ENCODE data around the gene AMBP.

AMBP gene

DNA sequence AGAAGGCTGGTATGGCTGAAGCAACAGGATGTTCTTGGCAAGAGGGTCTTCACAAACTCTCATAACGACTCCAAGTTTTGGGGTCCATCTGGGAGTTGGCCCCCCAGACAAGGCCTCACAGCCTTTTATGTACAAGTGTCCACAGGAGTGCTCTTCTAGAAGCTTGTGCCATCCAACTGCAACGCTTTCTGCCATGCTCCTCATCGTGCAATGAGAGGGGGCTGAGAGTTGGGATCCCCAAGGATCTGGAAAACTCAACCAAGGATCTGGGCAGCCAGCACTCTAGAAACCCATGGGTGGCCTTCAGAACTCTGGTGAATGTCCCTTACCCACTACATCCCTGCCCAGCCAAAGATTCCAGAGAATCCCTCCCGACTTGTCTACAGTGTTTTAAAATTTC, 8.5 kb upstream of the AMBP start:
- H2BK12ac ChIP-seq (ENCODE audit: low read length in 2 of 2), result no peak overlapping the region
- no peak overlapping the region for H3K14ac ChIP-seq (ENCODE audit: low read length in 2 of 2)
- no peak overlapping the region for H2AFZ ChIP-seq (ENCODE audit: low read depth, low read length)
- no peak overlapping the region for H2BK120ac ChIP-seq (ENCODE audit: low read depth, low read length)
- peaks cover 0 to 10% of the 10 kb centered on the region in 2 experiments for H3K36me3 ChIP-seq (ENCODE audit: control insufficient read depth in 1 of 2, insufficient read depth in 2 of 2, low read depth in 1 of 2, low read length in 2 of 2)
- no peaks in the 10 kb centered on the region for H3K79me1 ChIP-seq (replicated peaks; ENCODE audit: low read length, poor library complexity, severe bottlenecking)
- H3K18ac ChIP-seq (ENCODE audit: low read depth in 1 of 2, low read length in 2 of 2), result no peak overlapping the region
- H3K4ac ChIP-seq (ENCODE audit: low read depth in 1 of 2, low read length in 2 of 2), result no peak overlapping the region
- H3K9me3 ChIP-seq (ENCODE audit: control insufficient read depth, low read length), result no peaks in the 10 kb centered on the region
- H4K8ac ChIP-seq (ENCODE audit: low read length), result no peak overlapping the region
- no peak overlapping the region for H2AK5ac ChIP-seq (ENCODE audit: low read length, severe bottlenecking)
- peaks cover 0 to 39% of the 10 kb centered on the region in 2 experiments for H3K27me3 ChIP-seq (ENCODE audit: control insufficient read depth in 1 of 2, insufficient read depth in 1 of 2, low read length in 2 of 2)
- H3K4me3 ChIP-seq (ENCODE audit: insufficient read depth in 1 of 2, low read depth in 1 of 2, low read length in 2 of 2), result no peak overlapping the region
- H3K9ac ChIP-seq (ENCODE audit: low read length), result no peak overlapping the region
- no peak overlapping the region for H4K91ac ChIP-seq (ENCODE audit: low read length)
- no peak overlapping the region for H2BK5ac ChIP-seq (ENCODE audit: low read depth, low read length, poor library complexity, severe bottlenecking)
- 93% methylated on average over 3 of the region's 4 CpGs for WGBS
- peaks cover 9% of the 10 kb centered on the region for H3K4me1 ChIP-seq (ENCODE audit: control insufficient read depth, insufficient read depth, low read depth, low read length)
- H3K23ac ChIP-seq (ENCODE audit: low read length in 2 of 2), result no peak overlapping the region
- no peak overlapping the region for H3K4me2 ChIP-seq (ENCODE audit: low read length, poor library complexity, severe bottlenecking)
- H3K27ac ChIP-seq (ENCODE audit: low read length, poor library complexity, severe bottlenecking), result no peak overlapping the region
- no peak overlapping the region for H2BK15ac ChIP-seq (ENCODE audit: low read depth, poor library complexity, severe bottlenecking)
- DNase-seq, result no peak

DNA sequence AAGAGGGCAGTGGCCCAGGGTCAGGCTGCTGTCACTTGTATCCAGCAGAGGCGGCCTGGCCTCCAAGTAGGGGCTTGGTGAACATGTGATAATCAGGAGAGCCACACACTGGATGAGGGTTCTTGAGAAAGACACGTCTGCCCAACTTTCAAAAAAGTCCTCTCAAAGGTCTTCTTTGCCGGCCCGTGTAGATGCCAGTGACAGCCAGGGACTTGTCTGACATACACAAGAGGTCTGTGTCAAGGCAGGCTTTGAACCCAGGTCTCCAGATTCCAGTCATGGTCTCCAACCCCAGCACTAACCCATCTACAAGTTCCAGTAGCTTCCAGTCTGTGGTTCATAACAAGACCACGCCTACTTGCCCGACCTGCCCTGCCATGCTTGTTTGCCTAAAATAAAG, 7.9 kb upstream of the AMBP start:
- Histone ChIP-seq H2BK15ac (ENCODE audit: low read depth, poor library complexity, severe bottlenecking) (no peak overlapping the region), H3K27ac (ENCODE audit: low read length, poor library complexity, severe bottlenecking) (no peak overlapping the region), H3K36me3 (ENCODE audit: control insufficient read depth in 1 of 2, insufficient read depth in 2 of 2, low read depth in 1 of 2, low read length in 2 of 2) (peaks cover 0 to 7% of the 10 kb centered on the region in 2 experiments), H3K4me1 (ENCODE audit: control insufficient read depth, insufficient read depth, low read depth, low read length) (peaks cover 15% of the 10 kb centered on the region), H2BK12ac (ENCODE audit: low read length in 2 of 2) (no peak overlapping the region), H3K4ac (ENCODE audit: low read depth in 1 of 2, low read length in 2 of 2) (no peak overlapping the region), H3K9me3 (ENCODE audit: control insufficient read depth, low read length) (no peaks in the 10 kb centered on the region), H3K27me3 (ENCODE audit: control insufficient read depth in 1 of 2, insufficient read depth in 1 of 2, low read length in 2 of 2) (peaks cover 0 to 39% of the 10 kb centered on the region in 2 experiments), H4K91ac (ENCODE audit: low read length) (no peak overlapping the region), H3K18ac (ENCODE audit: low read depth in 1 of 2, low read length in 2 of 2) (no peak overlapping the region), H2BK5ac (ENCODE audit: low read depth, low read length, poor library complexity, severe bottlenecking) (no peak overlapping the region), H2BK120ac (ENCODE audit: low read depth, low read length) (no peak overlapping the region), H3K79me1 (replicated peaks; ENCODE audit: low read length, poor library complexity, severe bottlenecking) (no peaks in the 10 kb centered on the region), H3K23ac (ENCODE audit: low read length in 2 of 2) (no peak overlapping the region), H3K4me2 (ENCODE audit: low read length, poor library complexity, severe bottlenecking) (no peak overlapping the region), H4K8ac (ENCODE audit: low read length) (no peak overlapping the region), H3K4me3 (ENCODE audit: insufficient read depth in 1 of 2, low read depth in 1 of 2, low read length in 2 of 2) (no peak overlapping the region), H2AK5ac (ENCODE audit: low read length, severe bottlenecking) (no peak overlapping the region), H2AFZ (ENCODE audit: low read depth, low read length) (no peak overlapping the region), H3K9ac (ENCODE audit: low read length) (no peak overlapping the region), H3K14ac (ENCODE audit: low read length in 2 of 2) (no peak overlapping the region)
- no peak for DNase-seq
- WGBS, result 90% methylated on average over 6 of the region's 6 CpGs

DNA sequence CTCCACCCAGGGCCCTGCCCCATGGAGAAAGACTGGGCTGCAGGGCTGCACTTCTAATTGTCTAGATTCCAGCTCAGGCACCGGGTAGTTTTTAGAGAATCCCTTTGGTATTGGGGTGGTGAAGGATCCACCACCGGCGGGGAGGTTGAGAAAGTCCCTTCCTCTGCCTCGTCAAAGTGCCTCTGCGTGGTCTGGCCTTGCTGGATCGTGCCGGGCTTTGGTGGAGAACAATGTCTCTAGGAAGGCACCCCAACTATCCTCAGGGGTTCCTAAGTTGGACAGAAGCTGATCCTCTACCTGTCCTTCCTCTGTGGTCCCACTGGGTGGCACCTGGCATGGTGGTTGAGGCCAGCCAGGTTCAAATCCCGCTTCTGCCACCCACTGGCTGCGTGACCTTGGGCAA, 7.3 kb upstream of the AMBP start:
- Histone ChIP-seq H3K18ac (ENCODE audit: low read depth in 1 of 2, low read length in 2 of 2) (no peak overlapping the region), H3K27ac (ENCODE audit: low read length, poor library complexity, severe bottlenecking) (no peak overlapping the region), H2BK120ac (ENCODE audit: low read depth, low read length) (no peak overlapping the region), H3K4me2 (ENCODE audit: low read length, poor library complexity, severe bottlenecking) (no peak overlapping the region), H2AFZ (ENCODE audit: low read depth, low read length) (no peak overlapping the region), H3K36me3 (ENCODE audit: control insufficient read depth in 1 of 2, insufficient read depth in 2 of 2, low read depth in 1 of 2, low read length in 2 of 2) (peaks cover 0 to 4% of the 10 kb centered on the region in 2 experiments), H3K4me1 (ENCODE audit: control insufficient read depth, insufficient read depth, low read depth, low read length) (peaks cover 19% of the 10 kb centered on the region), H3K4ac (ENCODE audit: low read depth in 1 of 2, low read length in 2 of 2) (no peak overlapping the region), H3K9me3 (ENCODE audit: control insufficient read depth, low read length) (no peaks in the 10 kb centered on the region), H2BK12ac (ENCODE audit: low read length in 2 of 2) (no peak overlapping the region), H2BK5ac (ENCODE audit: low read depth, low read length, poor library complexity, severe bottlenecking) (no peak overlapping the region), H4K8ac (ENCODE audit: low read length) (no peak overlapping the region), H3K14ac (ENCODE audit: low read length in 2 of 2) (no peak overlapping the region), H3K9ac (ENCODE audit: low read length) (no peak overlapping the region), H2BK15ac (ENCODE audit: low read depth, poor library complexity, severe bottlenecking) (no peak overlapping the region), H3K4me3 (ENCODE audit: insufficient read depth in 1 of 2, low read depth in 1 of 2, low read length in 2 of 2) (no peak overlapping the region), H4K91ac (ENCODE audit: low read length) (no peak overlapping the region), H2AK5ac (ENCODE audit: low read length, severe bottlenecking) (peak overlapping the region; percentile 17), H3K23ac (ENCODE audit: low read length in 2 of 2) (no peak overlapping the region), H3K27me3 (ENCODE audit: control insufficient read depth in 1 of 2, insufficient read depth in 1 of 2, low read length in 2 of 2) (peaks cover 0 to 41% of the 10 kb centered on the region in 2 experiments), H3K79me1 (replicated peaks; ENCODE audit: low read length, poor library complexity, severe bottlenecking) (no peaks in the 10 kb centered on the region)
- 93% methylated on average over 9 of the region's 9 CpGs for WGBS
- DNase-seq, result no peak

DNA sequence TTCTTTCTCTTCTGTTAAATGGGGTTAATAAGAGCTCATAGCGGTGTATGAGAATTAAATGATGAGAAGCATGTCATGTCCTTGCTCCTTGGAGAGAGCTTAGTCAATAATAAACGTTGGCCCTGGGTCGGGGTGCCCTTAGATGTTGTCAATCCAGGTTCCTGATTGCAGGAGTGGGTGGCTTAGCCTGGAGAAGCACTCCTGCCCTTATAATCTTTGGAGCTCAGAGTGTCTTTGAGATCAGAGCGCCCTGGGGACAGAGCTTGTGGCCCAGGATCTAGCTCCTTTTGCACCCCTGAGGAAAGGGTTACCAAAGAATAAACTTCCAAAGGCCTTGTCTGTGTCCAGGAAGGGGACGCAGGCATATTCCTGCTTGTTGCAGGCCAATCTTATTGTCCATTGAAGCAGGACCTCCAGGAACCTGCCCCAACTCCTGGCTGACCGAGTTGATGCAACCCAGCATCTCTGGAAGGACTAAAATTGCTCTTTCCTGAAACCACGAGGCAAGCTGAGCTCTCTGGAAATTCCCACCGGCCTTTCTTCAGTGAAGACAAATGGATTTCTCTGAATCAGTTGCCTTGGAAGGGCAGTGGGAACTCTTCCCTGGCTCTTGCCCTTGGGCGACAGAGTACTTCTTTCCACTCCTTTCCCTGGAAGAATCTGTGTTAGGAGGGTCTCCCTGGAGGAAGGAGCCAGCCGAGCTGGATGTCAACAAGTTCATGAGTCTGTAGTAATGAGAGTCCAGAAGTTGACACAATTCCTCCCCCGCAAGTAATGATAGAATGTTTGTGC, 6.4 kb upstream of the AMBP start:
- H3K79me1 ChIP-seq (replicated peaks; ENCODE audit: low read length, poor library complexity, severe bottlenecking), result no peaks in the 10 kb centered on the region
- H3K9me3 ChIP-seq (ENCODE audit: control insufficient read depth, low read length), result no peaks in the 10 kb centered on the region
- H3K4me3 ChIP-seq (ENCODE audit: insufficient read depth in 1 of 2, low read depth in 1 of 2, low read length in 2 of 2), result no peak overlapping the region
- H3K18ac ChIP-seq (ENCODE audit: low read depth in 1 of 2, low read length in 2 of 2), result no peak overlapping the region
- no peak overlapping the region for H4K8ac ChIP-seq (ENCODE audit: low read length)
- no peak overlapping the region for H3K9ac ChIP-seq (ENCODE audit: low read length)
- peaks cover 0 to 3% of the 10 kb centered on the region in 2 experiments for H3K36me3 ChIP-seq (ENCODE audit: control insufficient read depth in 1 of 2, insufficient read depth in 2 of 2, low read depth in 1 of 2, low read length in 2 of 2)
- peaks cover 0 to 47% of the 10 kb centered on the region in 2 experiments for H3K27me3 ChIP-seq (ENCODE audit: control insufficient read depth in 1 of 2, insufficient read depth in 1 of 2, low read length in 2 of 2)
- H3K23ac ChIP-seq (ENCODE audit: low read length in 2 of 2), result no peak overlapping the region
- H2BK120ac ChIP-seq (ENCODE audit: low read depth, low read length), result no peak overlapping the region
- no peak overlapping the region for H3K14ac ChIP-seq (ENCODE audit: low read length in 2 of 2)
- H3K4me2 ChIP-seq (ENCODE audit: low read length, poor library complexity, severe bottlenecking), result no peak overlapping the region
- WGBS, result 79% methylated on average over 11 of the region's 11 CpGs
- no peak overlapping the region for H2BK12ac ChIP-seq (ENCODE audit: low read length in 2 of 2)
- H2BK15ac ChIP-seq (ENCODE audit: low read depth, poor library complexity, severe bottlenecking), result no peak overlapping the region
- H2BK5ac ChIP-seq (ENCODE audit: low read depth, low read length, poor library complexity, severe bottlenecking), result no peak overlapping the region
- no peak overlapping the region for H2AK5ac ChIP-seq (ENCODE audit: low read length, severe bottlenecking)
- H3K4ac ChIP-seq (ENCODE audit: low read depth in 1 of 2, low read length in 2 of 2), result no peak overlapping the region
- H3K4me1 ChIP-seq (ENCODE audit: control insufficient read depth, insufficient read depth, low read depth, low read length), result peaks cover 20% of the 10 kb centered on the region
- no peak overlapping the region for H2AFZ ChIP-seq (ENCODE audit: low read depth, low read length)
- no peak overlapping the region for H3K27ac ChIP-seq (ENCODE audit: low read length, poor library complexity, severe bottlenecking)
- H4K91ac ChIP-seq (ENCODE audit: low read length), result no peak overlapping the region
- no peak for DNase-seq
